ENCODE data around the gene QRICH2.

GRCh38 chr17:76268015-76268749, 39.9 kb downstream of the QRICH2 start:
- no peak for TF ChIP-seq CTCF (IDR thresholded peaks at IDR 0.05)
- peak in 1 of 2 donors; percentile 76 for TF ChIP-seq POLR2A (IDR thresholded peaks at IDR 0.05)

Measured in Peyer's patch (tissue), 4 donors.